GM20431 (cell line): ENCODE data around the gene GRM8.
"Not testable (repeated sequence)": the region's sequence is repeated elsewhere in the genome, so short reads cannot be mapped to it uniquely, and the experiment has no call there.

Experiments
- in situ Hi-C: fragments of 300-500 bp; cut with MseI, MboI; formaldehyde crosslinking; loops from one replicate; pipeline ENCODE4 v1.15.0; 2020; ENCODE audit warnings: low sequenced_read_pairs; ENCODE audit not compliant: unreplicated experiment

Gene GRM8

GRCh38 chr7:126842451-126842850 is 410.3 kb downstream of the GRM8 start:
- in situ Hi-C loops: no loop called here

- in situ Hi-C loops: no loop called here
Observed at GRCh38 chr7:126840869-126841268, 411.9 kb downstream of the GRM8 start.

- in situ Hi-C loops: no loop called here
Observed at GRCh38 chr7:126839624-126840023, 413.1 kb downstream of the GRM8 start.

GRCh38 chr7:126838194-126838593 is 414.5 kb downstream of the GRM8 start:
- in situ Hi-C loops: no loop called here

GRCh38 chr7:126831241-126831640 is 421.5 kb downstream of the GRM8 start:
- in situ Hi-C loops: not testable (repeated sequence)

GRCh38 chr7:126820925-126821324 is 431.8 kb downstream of the GRM8 start:
- in situ Hi-C loops: no loop called here

GRCh38 chr7:126819197-126819484 is 433.6 kb downstream of the GRM8 start:
- in situ Hi-C loops: no loop called here

- in situ Hi-C loops: no loop called here
Observed at GRCh38 chr7:126818393-126819196, 434.1 kb downstream of the GRM8 start.

- in situ Hi-C loops: no loop called here
Observed at GRCh38 chr7:126809188-126809587, 443.6 kb downstream of the GRM8 start.

GRCh38 chr7:126806614-126807013 is 446.1 kb downstream of the GRM8 start:
- in situ Hi-C loops: no loop called here

GRCh38 chr7:126805351-126805750 is 447.4 kb downstream of the GRM8 start:
- in situ Hi-C loops: no loop called here

- in situ Hi-C loops: no loop called here
Observed at GRCh38 chr7:126804604-126805003, 448.1 kb downstream of the GRM8 start.

GRCh38 chr7:126803990-126804389 is 448.8 kb downstream of the GRM8 start:
- in situ Hi-C loops: no loop called here

- in situ Hi-C loops: no loop called here
Observed at GRCh38 chr7:126803060-126803665, 449.6 kb downstream of the GRM8 start.

- in situ Hi-C loops: no loop called here
Observed at GRCh38 chr7:126801733-126802132, 451.0 kb downstream of the GRM8 start.

- in situ Hi-C loops: no loop called here
Observed at GRCh38 chr7:126799541-126799940, 453.2 kb downstream of the GRM8 start.

- in situ Hi-C loops: no loop called here
Observed at GRCh38 chr7:126792521-126792920, 460.2 kb downstream of the GRM8 start.

- in situ Hi-C loops: no loop called here
Observed at GRCh38 chr7:126791306-126791705, 461.4 kb downstream of the GRM8 start.

- in situ Hi-C loops: no loop called here
Observed at GRCh38 chr7:126790763-126791162, 462.0 kb downstream of the GRM8 start.

- in situ Hi-C loops: no loop called here
Observed at GRCh38 chr7:126783613-126784012, 469.1 kb downstream of the GRM8 start.

- in situ Hi-C loops: no loop called here
Observed at GRCh38 chr7:126780993-126781392, 471.7 kb downstream of the GRM8 start.

GRCh38 chr7:126778101-126778500 is 474.6 kb downstream of the GRM8 start:
- in situ Hi-C loops: no loop called here
